Measurements from ENCODE around the gene ZNF423. TPM values are rescaled to one million over a fixed set of nuclear protein-coding genes. Genes with fewer than 3 reads are reported as not detected.

The ZNF423 gene
- total RNA-seq, 1 donor from 2014 or later = 19.8 TPM

GRCh38 chr16:49464877-49465504 lies 390.9 kb downstream of the ZNF423 start:
- Mint-ChIP-seq H3K4me3 (peak overlapping the region; percentile 61), H3K27ac (no peak overlapping the region)

GRCh38 chr16:49464093-49464492 lies 391.8 kb downstream of the ZNF423 start:
- no peaks in the 10 kb centered on the region for H3K9me3 Mint-ChIP-seq
- TF ChIP-seq CTCF (IDR thresholded peaks at IDR 0.05; ENCODE audit: unreplicated experiment) = no peak
- H3K4me1 Mint-ChIP-seq = peaks cover 5% of the 10 kb centered on the region
- no peak overlapping the region for H3K4me3 Mint-ChIP-seq
- H3K27me3 Mint-ChIP-seq (ENCODE audit: low read depth) = peaks cover 63% of the 10 kb centered on the region
- no peak overlapping the region for H3K27ac Mint-ChIP-seq
- no peak for DNase-seq (ENCODE audit: low spot score in 2 of 2, unreplicated experiment in 2 of 2)
- no peaks in the 10 kb centered on the region for H3K36me3 Mint-ChIP-seq

More at GRCh38 chr16:49464877-49465504, 390.9 kb downstream of the ZNF423 start:
- Mint-ChIP-seq H3K9me3 (no peaks in the 10 kb centered on the region), H3K27me3 (ENCODE audit: low read depth) (peaks cover 61% of the 10 kb centered on the region), H3K4me1 (peaks cover 5% of the 10 kb centered on the region), H3K36me3 (no peaks in the 10 kb centered on the region)
- peak in 1 of 2 experiments; percentile 50 for DNase-seq (ENCODE audit: low spot score in 2 of 2, unreplicated experiment in 2 of 2)
- TF ChIP-seq CTCF (IDR thresholded peaks at IDR 0.05; ENCODE audit: unreplicated experiment) = peak; percentile 75

DNA sequence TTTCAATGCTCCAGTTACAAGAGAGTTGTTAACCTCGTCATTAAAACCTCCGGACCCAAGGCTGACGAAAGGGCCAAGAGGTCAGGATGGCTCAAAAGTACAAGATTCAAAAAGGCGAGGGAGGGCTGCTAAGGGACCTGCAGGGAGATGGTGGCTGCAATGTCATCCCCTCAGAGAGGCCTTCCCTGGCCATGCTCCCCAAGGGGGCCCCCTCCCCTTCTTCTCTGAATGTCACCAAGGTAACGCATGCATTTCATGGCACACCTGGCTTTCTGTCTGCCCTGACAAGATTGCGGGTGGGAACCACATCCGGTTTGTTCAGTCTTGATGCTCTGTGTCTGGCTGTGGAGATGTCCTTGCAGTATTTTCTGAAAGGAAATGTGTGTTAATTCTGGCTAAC lies 392.4 kb downstream of the ZNF423 start:
- no peak for TF ChIP-seq CTCF (IDR thresholded peaks at IDR 0.05; ENCODE audit: unreplicated experiment)
- no peak overlapping the region for H3K4me3 Mint-ChIP-seq
- H3K27ac Mint-ChIP-seq = no peak overlapping the region
- H3K36me3 Mint-ChIP-seq = no peaks in the 10 kb centered on the region
- H3K9me3 Mint-ChIP-seq = no peaks in the 10 kb centered on the region
- peaks cover 65% of the 10 kb centered on the region for H3K27me3 Mint-ChIP-seq (ENCODE audit: low read depth)
- peak in 1 of 2 experiments; percentile 29 for DNase-seq (ENCODE audit: low spot score in 2 of 2, unreplicated experiment in 2 of 2)
- H3K4me1 Mint-ChIP-seq = peaks cover 5% of the 10 kb centered on the region

- Mint-ChIP-seq H3K27ac (no peak overlapping the region), H3K27me3 (ENCODE audit: low read depth) (peaks cover 69% of the 10 kb centered on the region), H3K4me3 (no peak overlapping the region), H3K36me3 (no peaks in the 10 kb centered on the region), H3K4me1 (peaks cover 5% of the 10 kb centered on the region), H3K9me3 (no peaks in the 10 kb centered on the region)
- no peak for TF ChIP-seq CTCF (IDR thresholded peaks at IDR 0.05; ENCODE audit: unreplicated experiment)
- DNase-seq (ENCODE audit: low spot score in 2 of 2, unreplicated experiment in 2 of 2) = peak in 1 of 2 experiments; percentile 26
These were observed 392.9 kb downstream of the ZNF423 start for GRCh38 chr16:49462989-49463371.

GRCh38 chr16:49462362-49462988 lies 393.4 kb downstream of the ZNF423 start:
- Mint-ChIP-seq H3K4me1 (peaks cover 5% of the 10 kb centered on the region), H3K27me3 (ENCODE audit: low read depth) (peaks cover 74% of the 10 kb centered on the region), H3K27ac (no peak overlapping the region), H3K36me3 (no peaks in the 10 kb centered on the region), H3K9me3 (no peaks in the 10 kb centered on the region), H3K4me3 (no peak overlapping the region)
- TF ChIP-seq CTCF (IDR thresholded peaks at IDR 0.05; ENCODE audit: unreplicated experiment) = no peak
- no peak for DNase-seq (ENCODE audit: low spot score in 2 of 2, unreplicated experiment in 2 of 2)
